ENCODE results near the gene CDH4.

The CDH4 gene

GRCh38 chr20:61803915-61804751 is 552.1 kb downstream of the CDH4 start:
- DNase-seq, result no peak

- no peak for DNase-seq
Measured at GRCh38 chr20:61804752-61805295, 552.8 kb downstream of the CDH4 start.

GRCh38 chr20:61805365-61805764 is 553.3 kb downstream of the CDH4 start:
- no peak for DNase-seq

- no peak for DNase-seq
Measured at GRCh38 chr20:61805781-61806180, 553.7 kb downstream of the CDH4 start.

- no peak for DNase-seq
Measured at GRCh38 chr20:61806314-61806713, 554.3 kb downstream of the CDH4 start.

- DNase-seq, result no peak
Measured at GRCh38 chr20:61806995-61807394, 554.9 kb downstream of the CDH4 start.

- no peak for DNase-seq
Measured at GRCh38 chr20:61807471-61808160, 555.6 kb downstream of the CDH4 start.

- no peak for DNase-seq
Measured at GRCh38 chr20:61808447-61808846, 556.4 kb downstream of the CDH4 start.

- no peak for DNase-seq
Measured at GRCh38 chr20:61809006-61809770, 557.1 kb downstream of the CDH4 start.

GRCh38 chr20:61810066-61810737 is 558.1 kb downstream of the CDH4 start:
- no peak for DNase-seq

GRCh38 chr20:61810738-61811135 is 558.7 kb downstream of the CDH4 start:
- DNase-seq, result no peak

- no peak for DNase-seq
Measured at GRCh38 chr20:61811166-61811565, 559.1 kb downstream of the CDH4 start.

GRCh38 chr20:61812121-61812844 is 560.2 kb downstream of the CDH4 start:
- DNase-seq, result no peak

GRCh38 chr20:61812845-61813485 is 560.9 kb downstream of the CDH4 start:
- no peak for DNase-seq

- no peak for DNase-seq
Measured at GRCh38 chr20:61813791-61814190, 561.7 kb downstream of the CDH4 start.

GRCh38 chr20:61814244-61814643 is 562.2 kb downstream of the CDH4 start:
- no peak for DNase-seq

GRCh38 chr20:61814726-61815125 is 562.7 kb downstream of the CDH4 start:
- DNase-seq, result no peak

GRCh38 chr20:61815176-61815575 is 563.1 kb downstream of the CDH4 start:
- DNase-seq, result no peak

GRCh38 chr20:61815678-61816077 is 563.6 kb downstream of the CDH4 start:
- no peak for DNase-seq

- DNase-seq, result no peak
Measured at GRCh38 chr20:61816606-61817460, 564.8 kb downstream of the CDH4 start.
